OCI-LY7 (cell line): ENCODE measurements around the gene TBC1D24.

ENCODE experiments used
- EZH2phosphoT487 ChIP-seq: fragments of 200-600 bp; sonication (generic); IDR thresholded peaks from 2 replicates; pipeline ENCODE4 v1.6.1; 2018; ENCODE audit warnings: low read depth, borderline replicate concordance, mild to moderate bottlenecking, mixed run types, antibody characterized with exemption, low read length, moderate library complexity, mixed read lengths
- TF ChIP-seq, protein P1 (sequence below): fragments of 200-600 bp; sonication (generic); conservative IDR thresholded peaks from 2 replicates; pipeline ENCODE4 v1.5.1; 2014; ENCODE audit warnings: mild to moderate bottlenecking, antibody characterized with exemption, low read length, moderate library complexity, mixed read lengths

DNA sequence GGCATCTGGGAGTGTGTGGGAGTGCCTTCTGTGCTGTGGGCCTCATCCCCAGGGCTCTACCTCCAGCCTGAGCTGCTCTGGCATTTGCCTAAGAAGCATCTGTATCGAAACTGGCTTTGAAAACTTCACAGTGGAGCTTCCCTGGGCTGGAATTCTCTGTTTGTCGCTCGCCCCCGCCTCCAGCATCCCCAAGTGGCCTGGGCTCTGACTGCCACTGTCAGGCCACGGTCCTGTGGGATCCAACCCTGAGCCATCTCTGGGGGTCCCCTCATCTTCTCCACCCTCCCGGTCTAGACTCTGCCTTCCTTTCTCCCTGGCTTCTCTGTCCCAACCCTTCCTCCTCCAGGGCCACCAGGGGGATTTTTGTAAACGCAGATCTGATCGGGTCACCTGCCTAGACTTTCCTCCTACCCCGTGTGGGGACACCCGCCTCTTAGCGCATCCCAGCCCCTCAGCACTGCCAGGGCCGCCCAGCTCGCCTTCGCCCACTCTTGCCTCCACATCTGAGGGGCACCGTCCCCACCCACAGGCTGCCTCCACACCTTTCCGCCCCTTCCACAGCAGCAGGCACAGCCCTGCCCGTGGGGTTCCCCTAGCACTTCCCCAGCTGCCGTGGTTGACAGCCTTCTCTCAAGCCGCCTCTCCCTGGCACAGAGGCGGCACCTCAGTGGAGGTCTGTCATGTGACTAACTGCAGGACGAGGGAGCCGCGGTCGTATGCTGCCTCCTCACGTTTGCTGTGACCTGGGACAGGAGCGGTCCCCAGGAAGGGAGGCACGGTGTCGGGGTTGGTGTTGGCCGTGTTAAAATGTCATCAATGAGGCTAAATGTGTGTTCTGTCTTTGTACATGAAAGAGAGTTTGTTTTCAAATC, 12.0 kb downstream of the TBC1D24 start:
- TF ChIP-seq, protein P1, sequence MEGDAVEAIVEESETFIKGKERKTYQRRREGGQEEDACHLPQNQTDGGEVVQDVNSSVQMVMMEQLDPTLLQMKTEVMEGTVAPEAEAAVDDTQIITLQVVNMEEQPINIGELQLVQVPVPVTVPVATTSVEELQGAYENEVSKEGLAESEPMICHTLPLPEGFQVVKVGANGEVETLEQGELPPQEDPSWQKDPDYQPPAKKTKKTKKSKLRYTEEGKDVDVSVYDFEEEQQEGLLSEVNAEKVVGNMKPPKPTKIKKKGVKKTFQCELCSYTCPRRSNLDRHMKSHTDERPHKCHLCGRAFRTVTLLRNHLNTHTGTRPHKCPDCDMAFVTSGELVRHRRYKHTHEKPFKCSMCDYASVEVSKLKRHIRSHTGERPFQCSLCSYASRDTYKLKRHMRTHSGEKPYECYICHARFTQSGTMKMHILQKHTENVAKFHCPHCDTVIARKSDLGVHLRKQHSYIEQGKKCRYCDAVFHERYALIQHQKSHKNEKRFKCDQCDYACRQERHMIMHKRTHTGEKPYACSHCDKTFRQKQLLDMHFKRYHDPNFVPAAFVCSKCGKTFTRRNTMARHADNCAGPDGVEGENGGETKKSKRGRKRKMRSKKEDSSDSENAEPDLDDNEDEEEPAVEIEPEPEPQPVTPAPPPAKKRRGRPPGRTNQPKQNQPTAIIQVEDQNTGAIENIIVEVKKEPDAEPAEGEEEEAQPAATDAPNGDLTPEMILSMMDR, result peak; percentile 31; the same call in 1 of the 2 replicates
- TF ChIP-seq EZH2phosphoT487, result no peak
